A549 (cell line): Measurements from ENCODE around the gene PSMB7. TPM values are rescaled to one million over a fixed set of nuclear protein-coding genes. Genes with fewer than 3 reads are reported as not detected.

Source experiments
- ATAC-seq, 2 experiments: fragments of 200-7000 bp in 1 of 2; fragments of >200 bp in 1 of 2; cut with Nextera tagmentation in 1 of 2; cut with Tn5 transposase in 1 of 2; 3 replicates each; pipeline versions ENCODE4 v1.8.0 to v1.9.1; 2018 to 2020; ENCODE audit warnings: mild to moderate bottlenecking in 1 of 2, moderate library complexity in 1 of 2
- CTCF ChIA-PET: fragments of 300-600 bp; sonication (Branson Sonifier 250); formaldehyde crosslinking; extraction: SDS; loops from one replicate; lab custom pipeline; 2021; ENCODE audit warnings: antibody characterized with exemption, inconsistent platforms; lab: Yijun Ruan, JAX
- POLR2A ChIA-PET: fragments of 350-600 bp; formaldehyde crosslinking; extraction: SDS; loops from one replicate; lab custom pipeline; 2021; ENCODE audit warnings: antibody characterized with exemption, inconsistent platforms; lab: Yijun Ruan, JAX
- DNase-seq, 2 experiments: peaks; one replicate each; pipeline versions ENCODE4 v3.0.0 to v3.0.0-alpha.2; 2011 to 2016; ENCODE audit warnings: low read depth in 1 of 2, low spot score in 1 of 2
- FAIRE-seq: peaks from 2 replicates; lab custom pipeline; 2011; peaks lifted over from hg19 to GRCh38; lab: Jason Lieb, UNC
- H3K27ac ChIP-seq, 2 experiments: fragments of >200 bp; sonication (Bioruptor Twin); formaldehyde crosslinking; 3 replicates each; pipeline ENCODE4 v1.5.1; 2016 to 2017
- H3K4me1 ChIP-seq: fragments of >200 bp; sonication (Bioruptor Twin); formaldehyde crosslinking; 3 replicates; pipeline ENCODE4 v1.6.1; 2016
- H3K4me2 ChIP-seq: fragments of >200 bp; sonication (Bioruptor Twin); formaldehyde crosslinking; 3 replicates; pipeline ENCODE4 v1.6.1; 2016
- H3K4me3 ChIP-seq: fragments of >200 bp; sonication (Bioruptor Twin); formaldehyde crosslinking; 3 replicates; pipeline ENCODE4 v1.5.1; 2016
- H3K9me3 ChIP-seq: fragments of >200 bp; sonication (Bioruptor Twin); formaldehyde crosslinking; 3 replicates; pipeline ENCODE4 v1.6.1; 2016
- CBX2 ChIP-seq: fragments of 200-600 bp; sonication (generic); IDR thresholded peaks from 2 replicates; pipeline ENCODE4 v1.6.1; 2016; ENCODE audit warnings: low read depth, mild to moderate bottlenecking, borderline replicate concordance
- CBX8 ChIP-seq: fragments of 200-600 bp; sonication (generic); IDR thresholded peaks from 2 replicates; pipeline ENCODE4 v1.6.1; 2016
- E2F6 ChIP-seq: IDR thresholded peaks from 2 replicates; pipeline ENCODE4 v1.6.1; 2012; ENCODE audit warnings: low read depth, borderline replicate concordance
- EHMT2 ChIP-seq: fragments of 200-600 bp; sonication (generic); IDR thresholded peaks from 2 replicates; pipeline ENCODE4 v1.6.1; 2016; ENCODE audit warnings: antibody characterized with exemption, low read depth, mild to moderate bottlenecking, moderate library complexity
- HOXA7 ChIP-seq: fragments of 250-450 bp; sonication (Bioruptor Pico); IDR thresholded peaks from 2 replicates; pipeline ENCODE4 v1.5.0; 2020; ENCODE audit warnings: mild to moderate bottlenecking, moderate library complexity
- JUN ChIP-seq, 2 experiments: fragments of >200 bp; sonication (Bioruptor Twin); formaldehyde crosslinking; IDR thresholded peaks; 2 replicates in 1 of 2; 3 replicates in 1 of 2; pipeline ENCODE4 v1.6.1; 2016 to 2017
- KDM5A ChIP-seq: fragments of 200-600 bp; sonication (generic); IDR thresholded peaks from 2 replicates; pipeline ENCODE4 v1.6.1; 2016; ENCODE audit warnings: antibody characterized with exemption, mild to moderate bottlenecking
- NPAS2 ChIP-seq: fragments of 250-450 bp; sonication (Bioruptor Pico); IDR thresholded peaks from 2 replicates; pipeline ENCODE4 v1.8.0; 2022; ENCODE audit warnings: mild to moderate bottlenecking, moderate library complexity, borderline replicate concordance
- NR3C1 ChIP-seq: fragments of >200 bp; sonication (Bioruptor Twin); formaldehyde crosslinking; IDR thresholded peaks from 3 replicates; pipeline ENCODE4 v1.6.1; 2017
- REST ChIP-seq: fragments of 200-600 bp; sonication (generic); IDR thresholded peaks from 2 replicates; pipeline ENCODE4 v1.6.1; 2016; ENCODE audit warnings: antibody characterized with exemption, mild to moderate bottlenecking, moderate library complexity
- RNF2 ChIP-seq: fragments of 200-600 bp; sonication (generic); IDR thresholded peaks from 2 replicates; pipeline ENCODE4 v1.6.1; 2016; ENCODE audit warnings: low read depth, mild to moderate bottlenecking, antibody characterized with exemption, moderate library complexity, borderline replicate concordance
- TFCP2L1 ChIP-seq: fragments of 250-450 bp; sonication (Bioruptor Pico); IDR thresholded peaks from 2 replicates; pipeline ENCODE4 v1.5.0; 2021; ENCODE audit warnings: mild to moderate bottlenecking
- WGBS: methylation state at CpG from one replicate; pipeline ENCODE4 v1.1.6; 2017; ENCODE audit errors: missing lambda C conversion rate; 5-methylcytosine and 5-hydroxymethylcytosine counted together
- polyA plus RNA-seq, 4 experiments: library from polyadenylated mRNA; depleted of rRNA in 3 of 4; stranded (reverse); fragments of >200 nt; fragmentation: RNase III in 1 of 4; extraction: RNeasy Plus Mini Kit Qiagen cat#74134 plus additional on column Dnase treatment in 1 of 4; gene quantifications; 2 replicates in 3 of 4; 3 replicates in 1 of 4; pipeline ENCODE4 v1.2.3, GENCODE V29; 2011 to 2017
- TF ChIP-seq, protein P1 (sequence below): fragments of >200 bp; sonication (Bioruptor Twin); formaldehyde crosslinking; IDR thresholded peaks from 3 replicates; pipeline ENCODE4 v1.5.1; 2016
- TF ChIP-seq, protein P2 (sequence below): fragments of 250-450 bp; sonication (Bioruptor Pico); IDR thresholded peaks from 2 replicates; pipeline ENCODE4 v1.5.0; 2020; ENCODE audit warnings: low read depth, mild to moderate bottlenecking, moderate library complexity
- TF ChIP-seq, protein P3 (sequence below): fragments of 250-450 bp; sonication (Bioruptor Pico); IDR thresholded peaks from 2 replicates; pipeline ENCODE4 v1.5.0; 2021; ENCODE audit warnings: mild to moderate bottlenecking, moderate library complexity, borderline replicate concordance
- TF ChIP-seq, protein P4 (sequence below): fragments of 450-650 bp; IDR thresholded peaks from 2 replicates; pipeline ENCODE4 v1.6.1; 2014; ENCODE audit warnings: antibody characterized with exemption

PSMB7 gene
- polyA plus RNA-seq, 2 of the 4 experiments (the other 2 are of a cell fraction), result 332 to 418 TPM

GRCh38 chr9:124359855-124360678, 55.2 kb downstream of the PSMB7 start:
- ATAC-seq, result no peak
- POLR2A ChIA-PET, result no interaction called here
- 90% methylated on average over 11 of the region's 11 CpGs for WGBS
- Histone ChIP-seq H3K27ac (no peak overlapping the region), H3K4me1 (no peaks in the 10 kb centered on the region), H3K9me3 (no peaks in the 10 kb centered on the region), H3K4me3 (no peak overlapping the region), H3K4me2 (no peak overlapping the region)
- DNase-seq, result no peak
- TF ChIP-seq NR3C1, result no peak
- no peak for TF ChIP-seq TFCP2L1
- no peak for TF ChIP-seq EHMT2
- CTCF ChIA-PET, result interaction anchor here (0.6 to 4.7 kb wide), 5 partner anchors 14 to 233 kb away, joined by 3 to 17 read pairs (median 5); no protein-coding TSS in a partner anchor
- no peak for FAIRE-seq

DNA sequence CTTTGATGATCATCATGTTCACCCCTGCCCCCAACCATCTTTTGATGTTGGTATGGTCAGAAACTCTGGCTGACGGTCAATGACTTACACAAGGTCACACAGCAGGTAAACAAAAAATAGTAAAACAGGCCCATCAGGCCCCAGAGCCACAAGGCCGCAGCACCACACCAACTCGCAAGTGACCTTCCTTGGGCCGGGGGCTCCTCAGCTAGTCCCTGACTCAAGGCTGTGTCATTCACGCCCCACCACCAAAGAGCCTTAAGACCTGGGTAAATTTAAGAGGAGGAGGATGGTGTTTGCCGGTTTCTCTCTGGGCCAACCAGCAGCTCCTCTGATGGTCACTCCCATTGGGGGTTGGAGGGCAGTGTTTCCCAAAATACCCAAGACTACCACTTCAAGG, 55.8 kb downstream of the PSMB7 start:
- CTCF ChIA-PET, result interaction anchor here (1.1 to 4.7 kb wide), 2 partner anchors 13 to 28 kb away, joined by 3 to 17 read pairs; no protein-coding TSS in a partner anchor
- ATAC-seq (no peak), FAIRE-seq (no peak), DNase-seq (no peak)
- Histone ChIP-seq H3K4me2 (no peak overlapping the region), H3K9me3 (no peaks in the 10 kb centered on the region), H3K27ac (no peak overlapping the region), H3K4me1 (no peaks in the 10 kb centered on the region), H3K4me3 (no peak overlapping the region)
- POLR2A ChIA-PET, result no interaction called here
- 95% methylated on average over 6 of the region's 6 CpGs for WGBS
- no peak for TF ChIP-seq CBX8
- TF ChIP-seq REST, result peak; percentile 22; the same call in 1 of the 2 replicates

GRCh38 chr9:124358631-124359030, 56.6 kb downstream of the PSMB7 start:
- DNase-seq, result no peak
- FAIRE-seq, result no peak
- ATAC-seq, result no peak
- no peak overlapping the region for H3K4me2 ChIP-seq
- ChIA-PET POLR2A (no interaction called here), CTCF (interaction anchor here (1.3 to 1.6 kb wide), 2 partner anchors 10 to 225 kb away, joined by 3 to 4 read pairs; no protein-coding TSS in a partner anchor)
- no peak overlapping the region for H3K4me3 ChIP-seq
- H3K9me3 ChIP-seq, result no peaks in the 10 kb centered on the region
- H3K4me1 ChIP-seq, result no peaks in the 10 kb centered on the region
- 93% methylated on average over 13 of the region's 13 CpGs for WGBS
- H3K27ac ChIP-seq, result no peak overlapping the region
- TF ChIP-seq, protein P1, sequence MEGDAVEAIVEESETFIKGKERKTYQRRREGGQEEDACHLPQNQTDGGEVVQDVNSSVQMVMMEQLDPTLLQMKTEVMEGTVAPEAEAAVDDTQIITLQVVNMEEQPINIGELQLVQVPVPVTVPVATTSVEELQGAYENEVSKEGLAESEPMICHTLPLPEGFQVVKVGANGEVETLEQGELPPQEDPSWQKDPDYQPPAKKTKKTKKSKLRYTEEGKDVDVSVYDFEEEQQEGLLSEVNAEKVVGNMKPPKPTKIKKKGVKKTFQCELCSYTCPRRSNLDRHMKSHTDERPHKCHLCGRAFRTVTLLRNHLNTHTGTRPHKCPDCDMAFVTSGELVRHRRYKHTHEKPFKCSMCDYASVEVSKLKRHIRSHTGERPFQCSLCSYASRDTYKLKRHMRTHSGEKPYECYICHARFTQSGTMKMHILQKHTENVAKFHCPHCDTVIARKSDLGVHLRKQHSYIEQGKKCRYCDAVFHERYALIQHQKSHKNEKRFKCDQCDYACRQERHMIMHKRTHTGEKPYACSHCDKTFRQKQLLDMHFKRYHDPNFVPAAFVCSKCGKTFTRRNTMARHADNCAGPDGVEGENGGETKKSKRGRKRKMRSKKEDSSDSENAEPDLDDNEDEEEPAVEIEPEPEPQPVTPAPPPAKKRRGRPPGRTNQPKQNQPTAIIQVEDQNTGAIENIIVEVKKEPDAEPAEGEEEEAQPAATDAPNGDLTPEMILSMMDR, result no peak
- TF ChIP-seq RNF2 (no peak), CBX2 (no peak), JUN (IDR thresholded peaks at IDR 0.05) (no peak), NPAS2 (CRISPR knock-in tag) (no peak), REST (no peak), KDM5A (no peak), E2F6 (no peak), HOXA7 (CRISPR knock-in tag) (no peak)
- TF ChIP-seq, protein P2, sequence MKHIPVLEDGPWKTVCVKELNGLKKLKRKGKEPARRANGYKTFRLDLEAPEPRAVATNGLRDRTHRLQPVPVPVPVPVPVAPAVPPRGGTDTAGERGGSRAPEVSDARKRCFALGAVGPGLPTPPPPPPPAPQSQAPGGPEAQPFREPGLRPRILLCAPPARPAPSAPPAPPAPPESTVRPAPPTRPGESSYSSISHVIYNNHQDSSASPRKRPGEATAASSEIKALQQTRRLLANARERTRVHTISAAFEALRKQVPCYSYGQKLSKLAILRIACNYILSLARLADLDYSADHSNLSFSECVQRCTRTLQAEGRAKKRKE, result no peak
- TF ChIP-seq, protein P3, sequence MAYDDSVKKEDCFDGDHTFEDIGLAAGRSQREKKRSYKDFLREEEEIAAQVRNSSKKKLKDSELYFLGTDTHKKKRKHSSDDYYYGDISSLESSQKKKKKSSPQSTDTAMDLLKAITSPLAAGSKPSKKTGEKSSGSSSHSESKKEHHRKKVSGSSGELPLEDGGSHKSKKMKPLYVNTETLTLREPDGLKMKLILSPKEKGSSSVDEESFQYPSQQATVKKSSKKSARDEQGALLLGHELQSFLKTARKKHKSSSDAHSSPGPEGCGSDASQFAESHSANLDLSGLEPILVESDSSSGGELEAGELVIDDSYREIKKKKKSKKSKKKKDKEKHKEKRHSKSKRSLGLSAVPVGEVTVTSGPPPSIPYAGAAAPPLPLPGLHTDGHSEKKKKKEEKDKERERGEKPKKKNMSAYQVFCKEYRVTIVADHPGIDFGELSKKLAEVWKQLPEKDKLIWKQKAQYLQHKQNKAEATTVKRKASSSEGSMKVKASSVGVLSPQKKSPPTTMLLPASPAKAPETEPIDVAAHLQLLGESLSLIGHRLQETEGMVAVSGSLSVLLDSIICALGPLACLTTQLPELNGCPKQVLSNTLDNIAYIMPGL (CRISPR knock-in tag), result no peak
- TF ChIP-seq, protein P4, sequence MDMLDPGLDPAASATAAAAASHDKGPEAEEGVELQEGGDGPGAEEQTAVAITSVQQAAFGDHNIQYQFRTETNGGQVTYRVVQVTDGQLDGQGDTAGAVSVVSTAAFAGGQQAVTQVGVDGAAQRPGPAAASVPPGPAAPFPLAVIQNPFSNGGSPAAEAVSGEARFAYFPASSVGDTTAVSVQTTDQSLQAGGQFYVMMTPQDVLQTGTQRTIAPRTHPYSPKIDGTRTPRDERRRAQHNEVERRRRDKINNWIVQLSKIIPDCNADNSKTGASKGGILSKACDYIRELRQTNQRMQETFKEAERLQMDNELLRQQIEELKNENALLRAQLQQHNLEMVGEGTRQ, result no peak
